ENCODE data around the gene SERBP1.

The SERBP1 gene

DNA sequence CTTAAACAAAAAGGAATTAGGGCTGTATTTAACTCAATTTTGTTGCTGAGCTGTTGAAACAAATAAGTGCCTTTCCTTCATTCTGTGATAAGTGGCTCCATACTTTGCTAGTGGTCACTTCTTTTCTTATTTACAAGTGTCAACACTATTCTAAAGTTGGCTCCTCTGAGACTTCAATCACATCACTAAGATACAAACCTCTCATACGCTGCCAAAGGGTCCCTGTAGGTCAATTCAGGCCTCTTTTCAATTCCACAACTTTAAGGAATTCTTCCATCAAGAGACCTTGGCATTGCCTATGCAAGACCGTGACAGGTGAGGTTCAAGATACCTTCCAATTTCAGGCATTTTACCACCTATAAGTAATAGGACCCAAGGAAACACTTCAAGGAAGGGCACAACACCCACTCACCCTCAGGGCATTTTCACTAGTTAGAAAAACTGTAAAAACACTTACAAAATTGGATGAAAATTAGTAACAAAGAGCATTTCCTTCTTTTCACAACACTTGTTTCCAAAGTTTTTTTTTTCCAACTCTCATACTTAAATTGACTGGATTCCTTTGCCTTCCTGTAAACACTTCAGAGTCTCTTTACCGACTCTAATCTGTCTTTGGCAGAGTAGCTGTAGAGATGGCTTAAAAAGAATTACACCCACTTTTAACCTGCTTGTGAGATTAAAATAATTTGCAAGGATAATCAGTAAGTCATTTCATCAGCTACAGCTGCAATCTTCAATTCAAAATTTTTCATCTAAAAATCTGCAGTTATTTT is 24.5 kb downstream of the SERBP1 start:
- DNase-seq (ENCODE audit: low spot score), result no peak

DNA sequence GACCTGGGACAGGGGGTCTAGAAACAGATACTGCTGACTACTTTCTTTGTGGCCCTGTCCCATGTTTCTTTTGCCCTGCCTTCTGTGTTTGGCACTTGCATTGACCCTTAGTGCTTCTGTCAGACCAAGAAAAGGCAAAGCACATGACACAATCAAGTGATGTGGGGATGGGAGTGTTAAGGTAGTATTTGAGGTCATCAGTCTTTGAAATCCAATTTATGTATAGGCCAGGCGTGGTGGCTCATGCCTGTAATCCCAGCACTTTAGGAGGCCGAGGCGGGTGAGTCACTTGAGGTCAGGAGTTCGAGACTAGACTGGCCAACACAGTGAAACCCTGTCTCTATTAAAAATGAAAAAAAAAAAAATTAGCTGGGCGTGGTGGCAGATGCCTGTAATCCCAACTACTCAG is 26.0 kb downstream of the SERBP1 start:
- DNase-seq (ENCODE audit: low spot score), result no peak

DNA sequence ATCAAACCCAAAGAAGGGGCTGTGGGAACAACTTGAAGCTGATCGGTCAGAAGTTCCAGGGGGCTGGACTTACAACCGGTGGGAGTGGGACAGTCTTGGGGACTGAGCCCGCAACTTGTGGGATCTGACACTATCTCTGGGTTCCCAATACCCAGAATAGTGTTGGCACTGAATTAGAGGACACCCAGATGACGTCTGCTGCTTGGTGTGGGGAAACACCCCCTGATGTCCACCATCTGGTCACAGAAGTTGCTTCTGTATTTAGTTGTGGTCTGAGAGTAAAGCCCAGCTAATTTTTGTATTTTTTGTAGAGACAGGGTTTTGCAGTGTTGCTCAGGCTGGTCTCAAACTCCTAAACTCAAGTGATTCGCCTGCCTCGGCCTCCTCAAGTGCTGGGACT is 28.8 kb downstream of the SERBP1 start:
- DNase-seq (ENCODE audit: low spot score), result no peak

DNA sequence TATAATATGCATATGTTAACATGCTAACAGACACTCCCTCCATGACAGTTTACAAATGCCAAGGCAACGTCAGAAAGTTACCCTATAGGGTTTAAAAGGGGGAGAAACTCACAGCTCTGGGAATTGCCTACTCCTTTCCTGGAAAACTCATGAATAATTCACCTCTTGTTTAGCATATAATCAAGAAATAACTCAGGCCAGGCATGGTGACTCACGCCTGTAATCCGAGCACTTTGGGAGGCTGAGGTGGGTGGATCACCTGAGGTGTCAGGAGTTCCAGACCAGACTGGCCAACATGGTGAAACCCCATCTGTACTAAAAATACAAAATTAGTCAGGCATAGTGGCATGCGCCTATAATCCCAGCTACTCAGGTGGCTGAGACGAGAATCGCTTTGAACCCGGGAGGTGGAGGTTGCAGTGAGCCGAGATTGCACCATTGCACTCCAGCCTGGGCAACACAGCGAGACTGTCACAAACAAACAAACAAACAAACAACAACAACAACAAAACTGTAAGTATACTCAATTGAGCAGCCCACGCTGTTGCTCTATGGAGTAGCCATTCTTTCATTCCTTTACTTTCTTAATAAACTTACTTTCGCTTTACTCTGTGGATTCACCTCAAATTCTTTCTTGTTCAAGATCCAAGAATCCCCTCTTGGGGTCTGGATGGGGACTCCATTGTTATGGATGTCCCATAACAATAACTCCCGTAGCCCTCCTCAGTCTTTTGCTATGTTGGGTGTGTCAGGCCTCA is 30.0 kb downstream of the SERBP1 start:
- peak; percentile 29 for DNase-seq (ENCODE audit: low spot score)

DNA sequence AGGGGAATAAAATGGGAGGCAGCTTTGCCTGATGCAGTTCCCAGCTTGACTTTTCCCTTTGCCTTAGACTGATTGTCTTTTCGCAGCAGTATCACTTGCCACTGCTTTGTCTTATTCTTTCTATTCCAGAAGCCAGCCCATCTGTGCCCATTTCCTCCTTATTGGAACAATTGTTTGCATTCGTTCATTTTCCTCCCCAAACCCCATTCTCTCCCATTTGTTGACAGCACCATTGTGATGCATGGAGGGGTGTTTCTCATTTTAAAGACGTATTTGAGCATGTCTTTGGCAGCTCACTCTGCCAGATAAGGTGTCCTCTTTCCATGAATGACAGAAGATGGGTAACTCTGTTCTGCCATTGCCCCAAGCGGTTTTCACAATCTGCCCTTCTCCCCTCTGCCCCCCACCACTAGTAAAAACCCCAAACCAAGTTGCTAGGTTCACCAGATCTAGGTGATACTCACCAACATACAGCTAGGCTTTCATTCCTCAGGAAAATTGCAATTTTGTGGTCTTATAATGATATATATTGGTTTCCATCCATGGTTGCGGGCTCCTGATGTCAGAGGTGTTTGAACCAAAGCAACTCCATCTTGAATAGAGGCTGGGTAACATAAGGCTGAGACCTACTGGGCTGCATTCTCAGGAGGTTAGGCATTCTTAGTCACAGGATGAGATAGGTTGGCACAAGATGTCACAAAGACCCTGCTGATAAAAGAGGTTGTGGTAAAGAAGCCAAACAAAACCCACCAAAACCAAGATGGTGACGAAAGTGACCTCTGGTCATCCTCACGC is 30.8 kb downstream of the SERBP1 start:
- DNase-seq (ENCODE audit: low spot score), result no peak

DNA sequence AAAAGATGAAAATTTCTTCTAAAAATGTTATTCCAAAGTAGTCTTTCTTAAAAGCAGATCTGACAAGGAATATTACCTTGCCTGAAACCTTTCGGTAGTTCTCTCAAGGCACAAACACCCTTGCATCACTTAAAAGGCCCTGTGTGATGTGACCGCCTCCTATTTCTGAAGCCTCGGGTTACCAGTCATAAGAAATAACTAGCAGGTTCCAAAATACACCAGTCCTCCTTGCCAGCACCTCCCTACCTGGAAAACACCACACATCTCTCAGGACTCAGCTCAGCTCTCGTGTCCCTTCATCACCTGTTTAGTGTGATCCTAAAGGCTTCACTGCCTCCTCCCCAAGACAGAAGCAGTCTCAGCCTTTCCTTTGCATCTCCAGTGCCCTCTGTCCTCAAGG is 35.7 kb downstream of the SERBP1 start:
- no peak for DNase-seq (ENCODE audit: low spot score)

DNA sequence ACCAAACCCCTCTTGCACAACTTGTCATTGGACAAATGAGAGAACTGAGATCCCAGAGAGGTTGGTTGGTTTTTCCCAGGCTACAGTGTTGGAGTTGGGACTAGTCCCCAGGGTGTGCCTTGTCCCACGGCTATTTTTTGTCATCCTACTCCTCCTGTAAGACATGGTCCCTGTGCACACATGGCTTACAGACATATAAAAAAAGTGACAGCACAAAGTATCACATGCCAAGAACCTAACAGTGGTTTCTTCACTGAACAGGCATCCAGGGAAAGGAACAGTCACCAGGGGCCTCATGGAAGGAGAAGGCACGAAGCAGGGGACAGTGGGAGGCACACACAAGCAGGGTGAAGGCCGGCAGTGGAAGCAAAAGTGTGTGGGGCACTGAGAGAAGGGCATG is 36.5 kb downstream of the SERBP1 start:
- no peak for DNase-seq (ENCODE audit: low spot score)

DNA sequence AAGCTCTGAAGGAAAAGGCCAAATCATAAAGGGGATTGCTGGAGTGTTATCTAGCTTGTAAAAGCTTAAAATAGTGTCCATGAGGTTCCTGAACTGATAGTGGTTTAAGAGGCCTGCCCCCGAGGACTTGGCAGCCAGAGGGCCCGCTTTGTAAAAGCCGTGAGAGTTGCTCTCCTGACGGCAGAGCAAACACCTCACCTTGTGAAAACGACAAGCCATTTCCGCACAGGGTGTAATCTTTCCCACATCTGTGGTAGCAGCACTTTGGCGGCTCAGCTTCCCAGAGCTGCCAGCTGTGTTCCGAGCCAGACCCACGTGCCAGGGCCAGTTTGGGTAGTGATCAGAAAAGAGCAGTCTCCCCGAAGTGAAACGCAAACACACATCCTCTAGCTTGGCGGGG is 37.0 kb downstream of the SERBP1 start:
- DNase-seq (ENCODE audit: low spot score), result no peak

DNA sequence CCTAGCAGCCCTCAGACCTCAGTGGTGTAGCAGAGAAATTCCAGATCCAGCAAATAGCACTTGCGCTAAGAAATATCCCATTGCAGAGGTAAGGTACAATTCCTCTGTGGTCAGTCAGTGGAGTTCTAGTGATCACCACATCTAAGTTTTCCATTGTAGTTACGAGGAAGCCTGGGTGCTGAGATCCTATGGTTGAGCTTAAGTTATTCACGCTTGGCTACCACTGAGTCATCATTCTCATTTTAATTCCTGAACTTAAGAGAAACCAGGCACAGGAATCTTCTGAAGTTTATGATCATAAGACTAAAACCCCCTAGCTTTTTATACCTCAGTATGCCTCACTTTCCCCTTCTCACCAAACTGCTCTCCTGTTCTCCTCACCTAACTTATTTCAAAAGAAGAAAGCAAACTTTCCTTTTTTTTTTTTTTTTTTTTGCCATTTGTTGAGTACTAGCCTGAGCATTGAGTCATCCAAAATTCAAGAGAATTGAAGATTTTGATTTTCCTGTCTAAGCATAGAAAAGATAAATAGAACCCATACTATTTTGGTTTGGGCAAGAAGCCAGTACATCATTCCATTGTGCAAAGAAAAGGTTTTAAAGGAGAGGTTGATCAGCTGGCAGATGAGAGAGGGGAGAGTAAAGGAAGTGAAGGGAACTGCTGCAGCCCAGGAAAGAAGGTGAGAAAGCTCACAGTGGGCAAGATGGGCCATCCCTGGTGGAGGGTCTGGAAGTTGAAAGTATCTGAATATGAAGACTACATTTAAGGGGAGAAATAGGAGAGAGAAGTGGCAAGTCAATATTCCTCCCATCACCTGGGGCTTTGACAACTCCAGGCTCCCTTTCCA is 39.9 kb downstream of the SERBP1 start:
- peak; percentile 61 for DNase-seq (ENCODE audit: low spot score)

DNA sequence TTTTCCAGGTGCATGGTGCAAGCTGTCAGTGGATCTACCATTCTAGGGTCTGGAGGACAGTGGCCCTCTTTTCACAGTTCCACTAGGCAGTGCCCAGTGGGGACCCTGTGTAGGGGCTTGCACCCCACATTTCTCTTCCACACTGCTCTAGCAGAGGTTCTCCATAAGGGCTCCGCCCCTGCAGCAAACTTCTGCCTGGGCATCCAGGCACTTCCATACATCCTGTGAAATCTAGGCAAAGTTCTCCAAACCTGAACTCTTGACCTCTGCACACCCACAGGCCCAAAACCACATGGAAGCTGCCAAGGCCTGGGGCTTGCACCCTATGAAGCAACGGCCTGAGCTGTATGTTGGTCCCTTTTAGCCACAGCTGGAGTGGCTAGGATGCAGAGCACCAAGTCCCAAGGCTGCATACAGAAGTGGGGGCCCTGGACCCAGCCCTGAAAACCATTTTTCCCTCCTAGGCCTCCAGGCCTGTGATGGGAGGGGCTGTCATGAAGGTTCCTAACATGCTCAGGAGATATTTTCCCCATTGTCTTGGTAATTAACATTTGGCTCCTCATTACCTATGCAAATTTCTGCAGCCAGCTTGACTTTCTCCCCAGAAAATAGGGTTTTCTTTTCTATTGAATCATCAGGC is 46.1 kb downstream of the SERBP1 start:
- no peak for DNase-seq (ENCODE audit: low spot score)

DNA sequence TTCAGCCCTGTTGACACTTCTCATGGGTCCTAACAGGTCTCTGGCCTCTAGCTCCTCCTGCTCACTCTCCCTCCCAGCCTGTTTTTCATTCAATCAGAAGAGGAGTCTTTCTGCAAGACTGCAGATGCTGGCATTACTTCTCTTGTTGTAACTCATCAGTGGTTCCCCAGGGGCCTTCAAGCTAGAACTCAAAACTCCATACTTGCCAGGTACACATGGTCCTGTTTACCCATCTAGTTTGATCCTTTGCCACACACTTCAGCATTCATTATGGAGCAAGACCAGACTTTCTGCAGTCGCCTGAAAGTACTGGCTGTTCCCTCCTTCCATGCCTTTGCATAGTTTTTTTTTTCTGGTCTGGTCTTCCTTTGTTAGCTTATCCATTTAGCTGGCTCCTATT is 47.9 kb downstream of the SERBP1 start:
- DNase-seq (ENCODE audit: low spot score), result no peak

DNA sequence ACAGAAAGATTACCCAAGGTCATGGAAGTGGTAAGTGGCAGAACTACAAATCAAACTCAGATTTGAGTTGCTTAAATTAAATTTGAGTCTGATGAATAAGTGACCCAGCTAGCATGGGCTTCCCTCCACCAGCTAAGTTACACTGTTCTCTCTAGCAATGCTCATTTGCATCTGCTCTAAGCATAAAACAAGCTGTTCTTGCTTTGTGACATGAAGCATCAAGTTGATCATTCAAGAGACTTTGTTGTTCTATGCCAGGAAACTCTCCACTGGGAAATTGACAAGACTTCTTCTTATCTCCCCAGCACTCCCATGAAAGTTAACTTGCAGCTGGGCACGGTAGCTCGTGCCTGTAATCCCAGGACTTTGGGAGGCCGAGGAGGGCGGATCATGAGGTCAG is 49.0 kb downstream of the SERBP1 start:
- DNase-seq (ENCODE audit: low spot score), result no peak

DNA sequence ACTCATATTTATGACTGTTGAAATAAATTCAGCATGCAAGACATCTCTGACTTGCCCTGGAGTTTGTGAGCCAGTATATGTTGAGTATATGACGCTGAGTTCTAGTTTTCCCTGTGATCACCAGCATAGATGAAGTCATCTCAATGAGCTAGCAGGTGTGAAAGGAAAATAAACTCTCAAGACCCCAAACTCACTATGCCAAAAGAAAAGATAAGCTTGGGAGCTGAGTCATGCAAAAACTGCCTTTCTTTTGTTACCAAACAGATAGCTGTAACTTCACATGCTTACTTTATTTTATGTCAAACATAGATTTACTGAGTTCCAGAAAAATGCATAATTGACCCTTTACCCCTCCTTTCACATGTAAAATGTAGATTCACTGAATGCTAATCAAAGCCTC is 52.9 kb downstream of the SERBP1 start:
- no peak for DNase-seq (ENCODE audit: low spot score)

DNA sequence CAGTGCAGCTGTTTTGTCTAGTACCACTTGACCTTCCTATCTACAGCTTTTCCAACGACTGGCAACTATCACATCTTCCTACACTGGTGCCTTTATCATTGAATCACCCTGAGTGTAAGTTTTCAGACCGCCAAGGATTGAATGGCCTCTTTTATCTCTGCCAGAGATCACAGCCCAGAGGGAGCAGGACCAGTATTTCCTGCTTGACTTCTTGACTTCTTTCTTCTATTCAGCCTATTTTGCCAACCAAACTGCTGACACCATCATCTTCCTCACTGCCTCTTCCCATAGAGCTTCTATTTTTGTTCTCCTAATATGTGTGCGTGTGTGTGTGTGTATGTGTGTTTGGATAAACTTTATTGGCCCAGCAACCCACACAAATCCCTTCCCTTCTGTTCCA is 53.8 kb downstream of the SERBP1 start:
- DNase-seq (ENCODE audit: low spot score), result no peak

DNA sequence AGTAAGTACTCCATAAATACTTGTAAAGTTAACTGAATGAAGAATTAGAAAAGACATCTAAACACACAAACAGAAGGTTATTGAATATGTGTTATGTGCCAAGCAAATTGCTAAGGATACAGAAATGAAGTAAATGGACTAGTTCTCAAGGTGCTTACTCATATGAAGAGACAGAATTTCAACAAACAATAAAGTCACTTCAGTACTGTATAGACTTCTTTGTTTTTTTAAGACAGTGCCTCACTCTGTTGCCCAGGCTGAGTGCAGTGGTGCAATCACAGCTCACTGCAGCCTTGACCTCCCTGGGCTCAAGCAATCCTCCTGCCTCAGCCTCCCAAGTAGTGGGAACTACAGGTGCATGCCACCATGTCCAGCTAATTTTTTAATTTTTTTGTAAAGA is 57.3 kb downstream of the SERBP1 start:
- DNase-seq (ENCODE audit: low spot score), result no peak

DNA sequence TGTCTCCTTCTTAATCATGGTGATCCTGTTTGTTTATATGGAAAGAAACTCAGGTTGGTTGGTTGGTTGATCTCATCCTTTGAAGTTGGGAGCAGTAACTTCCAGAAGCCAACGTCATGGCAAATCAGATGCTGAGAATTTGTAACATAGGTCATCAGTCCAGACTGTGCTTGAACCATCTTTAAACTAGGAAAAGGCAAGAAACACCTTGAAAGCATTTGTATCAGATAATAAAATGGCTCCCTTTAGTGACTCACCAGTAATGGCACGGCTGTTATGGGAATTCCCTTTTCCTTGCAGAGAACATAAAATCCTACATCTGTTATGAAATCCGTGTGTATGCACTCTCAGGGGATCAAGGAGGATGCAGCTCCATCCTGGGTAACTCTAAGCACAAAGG is 58.1 kb downstream of the SERBP1 start:
- peak; percentile 44 for DNase-seq (ENCODE audit: low spot score)

DNA sequence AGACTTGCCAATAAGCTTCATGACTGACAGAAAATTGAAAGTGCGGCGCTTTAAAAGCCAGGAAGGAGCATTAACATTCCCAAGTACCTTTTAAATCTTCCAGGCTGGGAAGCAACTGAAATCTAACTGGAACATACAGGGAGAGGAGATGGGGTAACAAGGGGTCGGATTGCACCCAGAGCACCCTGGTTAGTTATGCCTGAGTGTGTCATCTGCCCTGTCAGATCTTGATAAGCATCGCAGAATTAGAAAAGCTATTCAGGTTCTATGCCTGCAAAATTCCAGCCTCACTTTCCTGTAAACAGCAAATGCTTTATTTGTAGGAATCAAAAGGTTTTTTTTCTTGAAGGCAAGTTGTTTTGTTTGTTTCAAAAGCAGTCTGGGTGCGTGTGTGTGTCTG is 58.5 kb downstream of the SERBP1 start:
- DNase-seq (ENCODE audit: low spot score), result peak; percentile 8

DNA sequence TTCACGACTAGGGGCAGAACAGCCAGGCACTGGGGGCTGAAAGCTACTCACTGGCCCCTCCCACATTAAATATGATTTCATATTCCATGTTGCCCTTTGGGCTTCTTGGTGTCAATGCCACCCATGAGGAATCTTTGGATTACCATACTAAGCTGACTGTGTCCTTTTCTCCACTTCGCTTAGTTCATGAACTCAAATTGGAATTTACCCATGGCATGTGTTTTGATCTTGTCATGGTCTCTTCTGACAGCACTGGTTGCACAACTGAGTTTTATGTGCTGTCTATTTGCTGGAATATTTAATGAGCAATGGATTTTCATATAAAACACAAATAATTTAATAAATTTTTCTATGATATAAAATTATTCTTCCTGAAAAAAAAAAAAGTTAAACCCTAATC is 59.2 kb downstream of the SERBP1 start:
- no peak for DNase-seq (ENCODE audit: low spot score)

DNA sequence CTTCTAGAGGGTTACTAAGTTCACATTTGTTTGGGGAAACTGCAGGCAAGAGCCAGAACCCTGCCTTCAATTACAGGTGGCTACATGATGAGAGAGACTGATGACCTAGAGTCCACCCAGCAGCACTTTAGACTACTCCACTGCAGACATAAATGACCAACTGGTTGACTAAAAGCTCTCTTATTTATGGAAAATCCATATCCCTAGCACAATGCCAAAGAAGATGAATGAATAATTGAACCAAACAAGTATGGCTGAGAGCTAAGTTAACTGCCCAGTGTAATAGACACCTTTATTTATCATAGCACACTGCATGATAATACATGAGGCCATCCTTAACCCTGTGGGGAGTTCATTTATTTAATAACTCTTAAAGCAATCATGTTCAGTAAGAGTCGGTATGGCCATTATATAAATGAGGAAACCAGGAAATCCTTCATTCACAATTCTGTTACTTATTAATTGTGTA is 62.1 kb downstream of the SERBP1 start:
- no peak for DNase-seq (ENCODE audit: low spot score)

DNA sequence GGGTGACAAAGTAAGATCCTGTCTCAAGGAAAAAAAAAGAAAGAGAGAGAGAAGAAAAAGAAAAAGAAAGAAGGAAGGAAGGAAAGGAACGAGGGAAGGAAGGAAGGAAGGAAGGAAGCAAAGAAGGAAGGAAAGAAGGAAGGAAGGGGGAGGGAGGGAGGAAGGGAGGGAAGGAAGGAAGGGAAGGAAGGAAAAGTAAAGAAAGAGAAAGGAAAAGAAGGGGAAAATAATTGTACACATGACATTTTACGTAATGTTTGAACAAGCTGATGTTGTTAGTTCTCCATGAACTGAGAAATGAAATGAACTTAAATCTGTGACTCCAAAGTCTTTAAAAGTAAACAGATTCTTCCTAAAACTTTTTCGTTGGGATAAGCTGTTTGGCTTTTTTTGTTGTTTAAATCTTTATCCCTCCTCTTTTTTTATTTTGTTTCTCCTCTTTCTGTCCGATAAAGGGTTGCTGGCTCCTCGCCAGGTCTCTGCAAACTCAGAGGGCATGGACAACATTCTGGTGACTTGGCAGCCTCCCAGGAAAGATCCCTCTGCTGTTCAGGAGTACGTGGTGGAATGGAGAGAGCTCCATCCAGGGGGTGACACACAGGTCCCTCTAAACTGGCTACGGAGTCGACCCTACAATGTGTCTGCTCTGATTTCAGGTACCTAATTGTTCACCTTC is 62.7 kb downstream of the SERBP1 start:
- DNase-seq (ENCODE audit: low spot score), result peak; percentile 9

DNA sequence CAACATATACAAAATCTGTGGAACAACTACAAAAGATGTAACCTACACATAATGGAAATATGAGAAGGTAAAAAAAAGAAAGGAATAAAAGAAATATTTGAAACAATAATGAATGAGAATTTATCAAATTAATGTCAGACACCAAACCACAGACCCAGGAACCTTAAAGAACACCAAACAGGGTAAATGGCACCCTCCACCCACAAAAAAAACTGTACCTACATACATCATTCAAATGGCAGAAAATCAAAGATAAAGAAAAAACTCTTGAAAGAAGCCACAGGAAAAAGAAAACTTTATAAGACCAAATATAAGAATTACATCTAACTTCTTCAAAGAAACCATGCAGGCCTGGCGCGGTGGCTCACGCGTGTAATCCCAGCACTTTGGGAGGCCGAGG is 68.6 kb downstream of the SERBP1 start:
- DNase-seq (ENCODE audit: low spot score), result peak; percentile 21
